Measurements from ENCODE around the gene M1AP. TPM values are rescaled to one million over a fixed set of nuclear protein-coding genes. Genes with fewer than 3 reads are reported as not detected.
A peak's percentile ranks its signal among the peaks of the same experiment; 100 is the strongest.

Gene M1AP
- total and polyA plus RNA-seq, 2 donors (not counting 1 experiment from before 2014, with no cell fraction given), result not detected

GRCh38 chr2:74571058-74571457, 77.1 kb downstream of the M1AP start:
- no peak overlapping the region for H3K27ac ChIP-seq (ENCODE audit: insufficient read depth, low read length)
- no peaks in the 10 kb centered on the region for H3K27me3 ChIP-seq (ENCODE audit: control insufficient read depth, insufficient read depth, low read length)
- no peak overlapping the region for H3K9ac ChIP-seq (ENCODE audit: insufficient read depth, low read length)
- no peaks in the 10 kb centered on the region for H3K36me3 ChIP-seq (ENCODE audit: control insufficient read depth, insufficient read depth, low read length)
- no peak overlapping the region for H3K4me3 ChIP-seq (replicated peaks in 1 of 4; ENCODE audit: control extremely low read depth in 1 of 4, insufficient read depth in 1 of 4, low read depth in 3 of 4, low read length in 4 of 4)
- H2AFZ ChIP-seq (ENCODE audit: low read length), result no peak overlapping the region
- no peaks in the 10 kb centered on the region for H4K20me1 ChIP-seq (ENCODE audit: control insufficient read depth, extremely low read depth, insufficient read depth, low read length)
- DNase-seq (ENCODE audit: low read depth in 2 of 2), result no peak
- no peaks in the 10 kb centered on the region for H3K79me2 ChIP-seq (ENCODE audit: control insufficient read depth, insufficient read depth, low read length)
- H3K9me3 ChIP-seq (ENCODE audit: control insufficient read depth, insufficient read depth, low read depth, low read length), result no peaks in the 10 kb centered on the region
- H3K4me2 ChIP-seq (ENCODE audit: extremely low read depth, insufficient read depth, low read length), result no peak overlapping the region
- peaks cover 19% of the 10 kb centered on the region for H3K4me1 ChIP-seq (ENCODE audit: control insufficient read depth, extremely low read depth, insufficient read depth, low read length)
- TF ChIP-seq CTCF (conservative IDR thresholded peaks at IDR 0.05 in 1 of 2, IDR thresholded peaks at IDR 0.05 in 1 of 2; ENCODE audit: low read depth in 1 of 2, low read length in 2 of 2), result no peak
- TF ChIP-seq EZH2 (IDR thresholded peaks at IDR 0.05; ENCODE audit: low read length, missing control alignments), result no peak

- no peaks in the 10 kb centered on the region for H3K27me3 ChIP-seq (ENCODE audit: control insufficient read depth, insufficient read depth, low read length)
- no peak for DNase-seq (ENCODE audit: low read depth in 2 of 2)
- no peaks in the 10 kb centered on the region for H4K20me1 ChIP-seq (ENCODE audit: control insufficient read depth, extremely low read depth, insufficient read depth, low read length)
- H3K9me3 ChIP-seq (ENCODE audit: control insufficient read depth, insufficient read depth, low read depth, low read length), result no peaks in the 10 kb centered on the region
- TF ChIP-seq CTCF (conservative IDR thresholded peaks at IDR 0.05 in 1 of 2, IDR thresholded peaks at IDR 0.05 in 1 of 2; ENCODE audit: low read depth in 1 of 2, low read length in 2 of 2), result no peak
- TF ChIP-seq EZH2 (IDR thresholded peaks at IDR 0.05; ENCODE audit: low read length, missing control alignments), result no peak
- H2AFZ ChIP-seq (ENCODE audit: low read length), result no peak overlapping the region
- no peak overlapping the region for H3K27ac ChIP-seq (ENCODE audit: insufficient read depth, low read length)
- no peak overlapping the region for H3K9ac ChIP-seq (ENCODE audit: insufficient read depth, low read length)
- H3K79me2 ChIP-seq (ENCODE audit: control insufficient read depth, insufficient read depth, low read length), result no peaks in the 10 kb centered on the region
- H3K4me3 ChIP-seq (replicated peaks in 1 of 4; ENCODE audit: control extremely low read depth in 1 of 4, insufficient read depth in 1 of 4, low read depth in 3 of 4, low read length in 4 of 4), result no peak overlapping the region
- no peak overlapping the region for H3K4me2 ChIP-seq (ENCODE audit: extremely low read depth, insufficient read depth, low read length)
- H3K36me3 ChIP-seq (ENCODE audit: control insufficient read depth, insufficient read depth, low read length), result no peaks in the 10 kb centered on the region
- peaks cover 22% of the 10 kb centered on the region for H3K4me1 ChIP-seq (ENCODE audit: control insufficient read depth, extremely low read depth, insufficient read depth, low read length)
These were observed 78.4 kb downstream of the M1AP start for GRCh38 chr2:74569686-74570085.

- Histone ChIP-seq H3K9me3 (ENCODE audit: control insufficient read depth, insufficient read depth, low read depth, low read length) (no peaks in the 10 kb centered on the region), H3K36me3 (ENCODE audit: control insufficient read depth, insufficient read depth, low read length) (no peaks in the 10 kb centered on the region), H3K27me3 (ENCODE audit: control insufficient read depth, insufficient read depth, low read length) (no peaks in the 10 kb centered on the region), H3K9ac (ENCODE audit: insufficient read depth, low read length) (no peak overlapping the region), H2AFZ (ENCODE audit: low read length) (no peak overlapping the region), H3K27ac (ENCODE audit: insufficient read depth, low read length) (no peak overlapping the region), H3K4me1 (ENCODE audit: control insufficient read depth, extremely low read depth, insufficient read depth, low read length) (peaks cover 21% of the 10 kb centered on the region), H3K79me2 (ENCODE audit: control insufficient read depth, insufficient read depth, low read length) (no peaks in the 10 kb centered on the region), H4K20me1 (ENCODE audit: control insufficient read depth, extremely low read depth, insufficient read depth, low read length) (no peaks in the 10 kb centered on the region), H3K4me3 (replicated peaks in 1 of 4; ENCODE audit: control extremely low read depth in 1 of 4, insufficient read depth in 1 of 4, low read depth in 3 of 4, low read length in 4 of 4) (no peak overlapping the region), H3K4me2 (ENCODE audit: extremely low read depth, insufficient read depth, low read length) (peak overlapping the region; percentile 21)
- DNase-seq (ENCODE audit: low read depth in 2 of 2), result peak; percentile 59 to 91
- TF ChIP-seq EZH2 (IDR thresholded peaks at IDR 0.05; ENCODE audit: low read length, missing control alignments) (no peak), CTCF (conservative IDR thresholded peaks at IDR 0.05 in 1 of 2, IDR thresholded peaks at IDR 0.05 in 1 of 2; ENCODE audit: low read depth in 1 of 2, low read length in 2 of 2) (no peak)
These were observed 80.2 kb downstream of the M1AP start for GRCh38 chr2:74567881-74568280.

All from fibroblast of lung (primary cell).